ENCODE data around the gene TPH1.

TPH1 gene

GRCh38 chr11:18063862-18064434 lies 17.9 kb upstream of the TPH1 start:
- no peak overlapping the region for H3K4me3 ChIP-seq (ENCODE audit: low read depth, low read length)
- no peak for TF ChIP-seq CTCF (IDR thresholded peaks at IDR 0.05; ENCODE audit: insufficient read depth, low read depth, low read length, missing control alignments)
- DNase-seq (ENCODE audit: low read depth): no peak

GRCh38 chr11:18063125-18063524 lies 17.1 kb upstream of the TPH1 start:
- TF ChIP-seq CTCF (IDR thresholded peaks at IDR 0.05; ENCODE audit: insufficient read depth, low read depth, low read length, missing control alignments): no peak
- H3K4me3 ChIP-seq (ENCODE audit: low read depth, low read length): no peak overlapping the region
- no peak for DNase-seq (ENCODE audit: low read depth)

- no peak for DNase-seq (ENCODE audit: low read depth)
- no peak for TF ChIP-seq CTCF (IDR thresholded peaks at IDR 0.05; ENCODE audit: insufficient read depth, low read depth, low read length, missing control alignments)
- no peak overlapping the region for H3K4me3 ChIP-seq (ENCODE audit: low read depth, low read length)
Measured at GRCh38 chr11:18061351-18061750, 15.3 kb upstream of the TPH1 start.

- peak; percentile 7 for DNase-seq (ENCODE audit: low read depth)
- TF ChIP-seq CTCF (IDR thresholded peaks at IDR 0.05; ENCODE audit: insufficient read depth, low read depth, low read length, missing control alignments): no peak
- H3K4me3 ChIP-seq (ENCODE audit: low read depth, low read length): no peak overlapping the region
Measured at GRCh38 chr11:18056561-18057181, 10.6 kb upstream of the TPH1 start.

- DNase-seq (ENCODE audit: low read depth): no peak
- no peak for TF ChIP-seq CTCF (IDR thresholded peaks at IDR 0.05; ENCODE audit: insufficient read depth, low read depth, low read length, missing control alignments)
- H3K4me3 ChIP-seq (ENCODE audit: low read depth, low read length): no peak overlapping the region
Measured at GRCh38 chr11:18054511-18055103, 8.5 kb upstream of the TPH1 start.

- no peak overlapping the region for H3K4me3 ChIP-seq (ENCODE audit: low read depth, low read length)
- no peak for DNase-seq (ENCODE audit: low read depth)
- TF ChIP-seq CTCF (IDR thresholded peaks at IDR 0.05; ENCODE audit: insufficient read depth, low read depth, low read length, missing control alignments): no peak
Measured at GRCh38 chr11:18050848-18051247, 4.8 kb upstream of the TPH1 start.

Measured in GM12865 (cell line).